ENCODE results near the gene RAC2.

GRCh38 chr22:37206841-37207821 lies 36.9 kb downstream of the RAC2 start:
- no peak for TF ChIP-seq CTCF (IDR thresholded peaks at IDR 0.05; ENCODE audit: low read length)
- TF ChIP-seq EZH2 (optimal IDR thresholded peaks at IDR 0.05; ENCODE audit: low read depth, low read length): no peak
- no peak for TF ChIP-seq EZH2phosphoT487 (IDR thresholded peaks at IDR 0.05; ENCODE audit: low read length)

Data from MM.1S (cell line).